HG03139 (cell line): ENCODE results near the gene ADPRHL1.
"Not testable (repeated sequence)": the region's sequence is repeated elsewhere in the genome, so short reads cannot be mapped to it uniquely, and the experiment has no call there.

Experiments
- ATAC-seq: cut with Tn5 transposase; IDR thresholded peaks from one replicate; pipeline ENCODE4 v1.9.1; 2021; ENCODE audit not compliant: unreplicated experiment

Gene ADPRHL1

DNA sequence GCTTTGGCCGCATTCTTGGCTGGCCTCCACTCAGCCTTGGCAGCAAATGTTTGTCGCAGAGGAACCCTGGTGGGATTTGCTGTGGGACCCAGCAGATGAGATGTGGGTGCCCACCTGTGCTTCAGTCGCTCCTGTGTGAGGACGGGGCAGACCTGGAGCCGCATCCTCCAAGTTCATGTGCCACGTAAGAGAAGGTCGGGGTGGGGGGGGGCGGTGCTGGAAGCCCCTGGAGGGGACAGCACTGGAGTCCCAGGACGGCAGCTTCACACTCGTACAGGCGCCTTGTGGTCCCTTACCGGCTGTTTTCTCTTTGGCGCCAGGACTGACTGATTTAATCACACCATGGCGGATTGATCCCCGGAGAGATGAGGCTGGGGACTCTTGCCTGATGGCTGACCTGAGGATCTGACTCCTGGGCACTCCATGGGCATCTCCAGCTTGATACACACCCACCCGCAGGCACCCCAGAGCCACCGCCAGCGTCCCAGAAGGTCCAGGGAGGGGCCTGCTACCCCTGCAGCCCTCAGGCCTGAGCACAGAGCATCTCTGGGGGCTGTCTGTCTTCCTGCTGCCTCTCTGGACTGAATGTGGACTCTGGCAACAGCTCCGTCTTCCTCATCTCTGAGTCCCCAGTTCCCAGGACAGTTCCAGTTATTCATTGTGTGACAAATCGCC is 79.3 kb downstream of the ADPRHL1 start:
- ATAC-seq = no peak

DNA sequence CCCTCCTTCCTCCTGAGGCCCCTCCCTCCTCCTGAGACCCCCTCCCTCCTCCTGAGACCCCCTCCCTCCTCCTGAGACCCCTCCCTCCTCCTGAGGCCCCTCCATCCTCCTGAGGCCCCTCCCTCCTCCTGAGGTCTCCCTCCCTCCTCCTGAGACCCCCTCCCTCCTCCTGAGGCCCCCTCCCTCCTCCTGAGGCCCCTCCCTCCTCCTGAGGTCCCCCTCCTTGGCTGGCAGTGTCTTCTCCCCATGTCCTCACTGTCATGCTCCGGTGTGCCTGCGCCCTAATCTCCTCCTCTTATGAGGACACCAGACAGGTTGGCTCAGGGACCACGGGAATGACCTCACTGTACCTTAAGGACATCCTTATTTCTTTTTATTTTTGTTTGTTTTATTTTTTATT is 81.6 kb downstream of the ADPRHL1 start:
- not testable (repeated sequence) for ATAC-seq

DNA sequence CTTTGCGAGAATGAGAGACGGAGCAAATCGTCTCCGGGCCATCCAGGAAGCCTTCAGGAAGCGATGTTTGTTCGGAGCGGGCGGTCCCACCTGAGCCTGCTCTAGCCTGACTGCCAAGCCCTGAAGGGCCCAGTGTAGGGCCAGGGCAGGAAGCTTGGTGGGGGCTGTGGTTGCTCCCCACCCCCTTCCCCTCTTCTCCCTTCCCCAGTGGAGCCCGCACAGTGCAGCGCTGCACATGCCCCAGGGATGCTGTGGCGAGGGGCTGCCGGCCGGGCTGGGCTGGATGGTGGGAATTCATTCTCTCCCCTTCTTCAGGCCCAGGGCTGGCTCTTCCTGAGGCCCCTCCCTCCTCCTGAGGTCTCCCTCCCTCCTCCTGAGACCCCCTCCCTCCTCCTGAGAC is 82.2 kb downstream of the ADPRHL1 start:
- no peak for ATAC-seq

DNA sequence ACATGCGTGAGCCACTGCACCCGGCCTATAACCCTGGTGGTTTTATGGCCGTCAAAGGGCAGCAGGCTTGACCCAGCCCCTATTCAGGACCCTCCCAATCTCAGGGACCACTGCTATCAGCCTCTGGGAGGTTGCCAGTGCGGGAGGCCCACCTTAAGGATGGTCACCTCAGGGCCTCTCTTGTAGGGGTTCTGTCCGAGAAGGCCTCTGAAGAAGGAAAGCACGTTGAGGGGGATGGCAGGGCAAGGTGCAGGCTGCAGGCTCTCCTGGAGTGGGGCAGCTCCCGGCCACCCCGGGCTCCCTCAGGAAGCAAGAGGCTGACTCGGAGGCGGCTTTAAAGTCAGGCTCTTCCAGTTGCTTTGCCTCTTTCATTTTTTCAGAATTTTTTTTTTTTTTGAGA is 83.4 kb downstream of the ADPRHL1 start:
- ATAC-seq = no peak

DNA sequence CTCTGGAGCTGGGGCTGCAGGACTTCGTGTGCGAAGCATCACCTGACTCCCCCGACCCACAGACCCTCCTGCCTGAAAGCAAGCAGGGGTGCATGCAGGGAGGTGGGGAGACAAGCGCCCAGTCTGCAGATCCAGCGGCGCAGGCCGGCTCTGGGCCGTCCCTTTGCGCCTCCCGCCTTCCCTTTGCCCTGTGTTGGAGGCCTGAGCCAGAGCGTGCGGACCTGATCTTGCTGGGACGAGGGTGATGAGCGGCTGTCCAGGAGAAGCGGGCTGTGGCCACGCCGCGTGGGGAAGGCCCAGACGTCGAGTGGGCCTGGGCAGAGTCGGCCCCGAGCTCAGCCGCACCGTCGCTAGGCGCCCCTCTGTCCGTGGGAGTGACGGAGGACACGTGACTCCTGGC is 84.1 kb downstream of the ADPRHL1 start:
- ATAC-seq = no peak

DNA sequence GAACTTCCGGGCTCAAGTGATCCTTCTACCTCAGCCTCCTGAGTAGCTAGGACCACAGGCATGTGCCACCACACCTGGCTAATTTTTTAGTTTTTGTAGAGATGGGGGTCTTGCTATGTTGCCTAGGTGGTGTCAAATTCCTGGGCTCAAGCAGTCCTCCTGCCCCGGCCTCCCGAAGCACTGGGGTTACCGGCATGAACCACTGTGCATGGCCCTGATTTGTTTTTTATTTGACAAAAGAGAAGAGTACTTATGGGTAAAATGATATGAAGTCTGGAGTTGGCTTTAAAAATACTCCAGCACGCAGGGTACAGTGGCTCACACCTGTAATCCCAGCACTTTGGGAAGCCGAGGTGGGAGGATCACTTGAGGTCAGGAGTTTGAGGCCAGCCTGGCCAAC is 84.9 kb downstream of the ADPRHL1 start:
- not testable (repeated sequence) for ATAC-seq

DNA sequence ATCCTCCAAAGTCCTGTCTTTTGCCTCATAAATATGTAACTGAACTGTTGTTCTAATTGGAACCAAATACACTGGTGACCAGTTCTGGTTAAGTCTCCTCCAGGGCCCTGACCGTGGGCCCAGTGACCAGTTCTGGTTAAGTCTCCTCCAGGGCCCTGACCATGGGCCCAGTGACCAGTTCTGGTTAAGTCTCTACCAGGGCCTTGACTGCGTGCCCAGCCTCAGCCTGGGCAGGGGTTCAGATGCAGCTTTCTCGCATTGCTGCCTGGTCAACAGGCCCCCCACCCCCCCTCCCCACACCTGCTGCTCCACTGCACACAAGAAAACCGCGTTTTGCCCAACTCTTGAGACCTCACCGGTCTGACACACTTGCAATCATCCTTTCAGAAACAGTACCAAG is 85.5 kb downstream of the ADPRHL1 start:
- ATAC-seq = no peak

DNA sequence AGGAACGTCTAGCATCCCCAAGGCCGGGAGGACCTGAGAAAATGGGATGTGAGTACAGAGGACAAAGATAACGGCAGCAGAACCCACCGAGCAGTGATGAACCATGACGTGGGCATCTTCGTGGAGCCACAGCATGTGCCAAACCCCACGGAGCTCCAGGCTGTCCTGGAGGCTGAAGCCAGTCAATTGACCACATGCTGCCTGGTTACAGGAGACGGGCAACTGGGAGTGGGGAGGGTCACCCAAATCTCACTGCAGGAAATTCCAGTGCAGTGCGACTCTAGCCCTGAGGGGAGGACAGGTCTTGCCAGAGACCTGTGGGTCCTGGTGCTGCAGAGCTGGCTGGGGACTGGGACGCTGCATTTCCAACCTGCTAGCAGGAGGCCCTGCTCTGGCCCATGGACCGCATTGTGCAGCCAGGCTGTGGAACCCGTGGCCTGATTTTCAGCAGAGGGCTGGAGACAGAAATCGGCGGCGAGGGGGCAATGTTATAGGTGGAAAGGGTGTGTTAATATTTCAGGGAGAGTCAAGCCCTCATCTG is 86.2 kb downstream of the ADPRHL1 start:
- ATAC-seq = no peak

DNA sequence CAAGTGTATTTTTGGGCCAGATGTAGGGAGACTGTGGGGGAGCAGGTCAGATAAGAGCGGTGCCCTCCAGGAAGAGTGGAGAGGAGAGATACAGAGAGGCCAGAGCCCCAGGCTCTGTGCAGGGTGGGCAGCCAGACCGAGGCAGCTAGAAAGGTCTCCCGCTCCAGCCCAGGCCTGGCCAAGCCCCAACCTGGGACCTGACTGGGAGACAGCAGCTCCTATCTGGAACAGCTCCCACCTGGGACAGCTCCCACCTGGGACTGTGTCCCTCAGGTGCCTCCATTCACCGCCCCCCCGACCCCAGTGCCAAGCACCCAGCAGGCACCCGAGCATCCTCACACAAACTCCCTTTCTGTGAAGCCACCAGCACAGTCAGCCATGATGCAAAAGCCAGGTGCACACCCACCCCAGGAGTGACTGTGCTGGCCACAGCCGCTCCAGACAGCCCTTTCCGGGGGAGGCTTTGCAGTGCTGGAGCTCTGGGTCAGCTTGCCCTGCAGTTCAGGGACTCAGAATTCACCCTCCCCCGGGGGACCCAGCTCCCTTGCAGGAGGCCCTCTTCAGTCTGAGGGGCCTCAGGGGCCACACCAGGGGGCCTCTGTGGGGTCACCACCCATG is 87.2 kb downstream of the ADPRHL1 start:
- no peak for ATAC-seq

DNA sequence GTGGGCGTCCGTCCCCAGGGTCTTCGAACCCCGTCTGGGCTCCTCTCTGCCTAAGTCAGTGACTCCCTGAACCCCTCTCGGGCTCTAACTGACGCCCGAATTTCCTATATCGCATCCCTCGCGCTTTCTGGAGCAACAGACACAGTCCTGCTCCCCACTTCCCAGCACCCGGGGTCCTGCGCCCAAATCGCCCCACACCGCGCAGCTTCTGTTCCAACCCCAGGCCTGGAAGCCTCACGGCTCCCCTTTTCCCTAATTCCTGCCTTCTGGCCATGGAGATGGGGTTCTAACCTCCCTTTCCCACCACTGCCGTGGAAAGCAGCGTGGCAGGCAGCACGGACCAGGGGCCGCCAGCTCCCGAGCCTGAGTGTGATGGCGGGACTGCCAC is 87.7 kb downstream of the ADPRHL1 start:
- ATAC-seq = no peak

DNA sequence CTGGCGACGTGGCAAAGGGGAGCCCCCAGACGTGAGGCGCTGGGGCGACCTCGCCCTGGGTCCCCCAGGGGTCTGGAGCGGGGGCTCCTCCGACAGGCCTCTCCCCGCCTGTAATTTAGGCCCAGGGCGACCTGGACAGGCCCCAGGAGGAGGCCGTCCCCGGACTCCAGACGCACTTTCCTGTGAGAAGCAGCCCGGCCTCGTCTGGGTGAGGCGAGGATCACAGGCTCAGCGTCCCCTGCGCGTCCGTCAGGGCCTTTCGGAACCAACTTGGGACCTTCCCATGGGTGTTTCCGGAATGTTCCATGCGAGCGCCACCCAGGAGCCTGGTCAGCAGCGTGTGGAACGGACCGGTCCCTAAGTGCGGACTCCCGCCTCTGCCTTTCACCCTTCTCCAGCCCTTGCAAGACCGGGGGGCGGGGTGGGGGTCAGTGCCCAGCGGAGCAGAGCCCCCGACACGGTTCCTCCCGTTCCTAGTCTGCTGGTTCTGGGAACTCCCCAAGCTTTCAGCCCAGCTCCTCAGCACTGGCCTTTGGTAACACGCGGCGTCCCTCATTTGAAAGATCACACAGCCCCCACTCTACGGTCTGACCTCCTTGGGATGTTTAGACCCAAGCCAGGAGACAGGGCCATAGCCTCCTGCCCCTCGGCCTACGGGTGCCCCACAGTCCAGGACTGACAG is 88.2 kb downstream of the ADPRHL1 start:
- ATAC-seq = no peak

DNA sequence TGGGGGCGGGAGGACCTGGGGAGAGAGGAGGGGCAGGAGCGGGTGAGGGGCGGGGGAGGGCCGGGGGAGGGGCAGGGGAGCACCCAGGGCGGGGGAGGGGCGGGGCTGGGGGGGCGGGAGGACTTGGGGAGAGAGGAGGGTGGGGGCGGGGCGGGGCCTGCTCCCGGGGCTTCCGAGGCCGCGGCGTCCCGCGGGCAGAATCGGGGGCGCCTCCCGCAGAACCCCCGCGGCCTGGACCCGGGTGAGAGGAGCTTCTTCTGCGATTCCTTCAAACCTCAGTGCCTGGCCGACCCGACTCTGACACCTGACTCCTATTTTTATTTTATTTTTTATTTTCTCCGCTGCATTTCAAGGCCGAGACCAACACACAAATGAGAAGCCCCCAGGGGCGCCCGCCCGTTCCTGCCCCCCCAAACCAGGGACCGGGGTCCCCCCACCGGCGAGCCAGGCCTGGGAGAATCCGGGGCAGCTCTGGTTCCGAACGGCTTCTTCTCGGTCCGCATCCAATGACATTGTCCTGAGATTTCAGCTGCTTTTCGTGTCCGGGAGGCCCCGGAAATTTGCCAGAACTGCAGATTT is 88.9 kb downstream of the ADPRHL1 start:
- ATAC-seq = no peak

DNA sequence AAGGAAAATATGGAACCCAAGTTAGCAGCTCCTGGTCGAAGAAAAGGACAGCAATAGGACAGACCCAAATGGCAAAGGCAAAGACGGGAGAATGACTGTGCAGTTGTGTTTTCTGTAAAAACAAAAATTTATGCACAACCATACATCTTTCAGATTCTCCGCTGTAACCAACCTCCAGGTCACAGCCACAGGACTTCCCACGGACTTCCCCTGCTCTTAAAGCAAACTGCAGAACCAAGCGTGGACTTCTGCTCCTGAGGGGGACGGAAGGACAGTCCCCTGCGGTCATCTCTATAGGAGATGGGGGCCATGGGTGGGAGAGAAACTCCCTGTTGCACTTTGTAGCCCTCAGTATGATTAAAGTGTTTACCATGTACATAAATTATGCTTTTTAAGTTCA is 91.9 kb downstream of the ADPRHL1 start:
- ATAC-seq = no peak

DNA sequence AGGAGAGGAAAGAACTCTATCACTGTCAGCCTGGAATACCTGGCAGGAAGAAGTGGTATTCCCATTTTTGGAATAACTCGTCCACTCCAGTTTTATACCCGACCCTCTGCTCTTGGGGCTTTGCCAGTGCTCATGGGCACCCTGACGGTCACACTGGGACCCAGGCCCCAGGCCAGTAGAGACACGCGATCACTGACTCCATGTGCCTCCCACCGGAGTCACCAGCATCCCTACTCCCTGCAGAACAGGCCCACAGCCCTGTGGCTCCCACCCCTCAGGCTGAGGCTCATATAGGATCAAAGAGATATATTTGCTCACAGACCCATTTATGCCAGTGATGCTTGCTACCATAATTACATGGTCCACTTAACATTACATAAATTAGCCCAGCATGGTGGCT is 92.8 kb downstream of the ADPRHL1 start:
- no peak for ATAC-seq

DNA sequence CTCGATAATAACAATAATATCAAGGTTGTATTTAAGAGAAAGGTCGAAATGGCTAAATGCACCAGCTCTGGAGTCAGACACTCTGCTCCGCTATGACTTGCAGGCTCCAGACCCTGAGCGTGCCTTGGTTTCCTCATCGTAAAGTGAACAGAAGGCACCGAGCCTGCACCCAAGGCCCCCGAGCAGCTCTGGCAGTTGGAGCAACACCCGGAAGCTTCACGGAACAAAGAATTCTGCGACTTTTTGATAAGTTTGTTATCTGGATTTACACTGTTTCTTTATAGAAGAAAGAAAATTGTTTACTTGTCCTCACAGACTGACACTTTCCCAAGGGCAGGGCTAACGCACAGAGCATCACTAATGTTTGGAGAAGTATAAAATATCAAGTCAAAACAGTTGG is 93.7 kb downstream of the ADPRHL1 start:
- no peak for ATAC-seq

DNA sequence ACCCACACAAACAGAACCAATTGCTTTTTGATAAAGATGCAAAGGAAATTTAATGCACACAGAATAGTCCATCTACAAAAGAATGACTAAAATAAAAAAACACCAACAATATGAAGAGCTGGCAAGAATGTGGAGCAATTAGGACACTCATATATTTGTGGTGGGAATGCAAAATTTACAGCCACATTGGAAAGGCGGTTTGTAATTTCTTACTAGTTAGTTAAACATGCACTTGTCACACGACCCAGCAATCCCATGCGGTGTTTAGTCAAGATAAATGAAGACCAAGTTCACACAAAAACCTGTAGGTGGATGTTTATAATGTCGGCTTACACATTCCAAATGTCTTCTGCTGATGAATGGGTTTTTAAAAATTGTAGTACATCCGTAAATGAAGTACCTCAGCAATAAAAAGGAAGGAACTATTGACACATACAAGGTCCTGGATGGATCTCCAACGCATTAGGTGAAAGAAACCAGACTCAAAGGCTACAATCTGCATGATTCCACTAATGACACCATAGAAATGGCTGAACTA is 94.6 kb downstream of the ADPRHL1 start:
- no peak for ATAC-seq

DNA sequence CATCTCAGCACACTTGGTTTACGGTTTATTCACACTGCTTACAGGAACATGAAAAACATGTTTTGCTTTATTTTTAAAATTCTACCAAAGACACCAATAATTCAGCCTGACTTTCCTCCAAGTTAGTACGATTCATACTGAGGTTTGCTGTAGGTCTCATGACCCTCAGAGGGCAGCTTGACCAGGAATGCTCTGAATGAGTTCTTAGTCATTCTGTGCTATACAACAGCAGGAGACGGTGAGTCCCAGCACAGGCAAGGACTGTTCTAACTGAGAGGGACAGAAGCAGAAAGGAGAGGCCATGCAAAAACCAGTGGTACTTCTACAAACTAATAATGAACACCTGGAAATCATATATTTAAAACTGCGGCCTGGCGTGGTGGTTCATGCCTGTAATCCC is 95.8 kb downstream of the ADPRHL1 start:
- no peak for ATAC-seq

DNA sequence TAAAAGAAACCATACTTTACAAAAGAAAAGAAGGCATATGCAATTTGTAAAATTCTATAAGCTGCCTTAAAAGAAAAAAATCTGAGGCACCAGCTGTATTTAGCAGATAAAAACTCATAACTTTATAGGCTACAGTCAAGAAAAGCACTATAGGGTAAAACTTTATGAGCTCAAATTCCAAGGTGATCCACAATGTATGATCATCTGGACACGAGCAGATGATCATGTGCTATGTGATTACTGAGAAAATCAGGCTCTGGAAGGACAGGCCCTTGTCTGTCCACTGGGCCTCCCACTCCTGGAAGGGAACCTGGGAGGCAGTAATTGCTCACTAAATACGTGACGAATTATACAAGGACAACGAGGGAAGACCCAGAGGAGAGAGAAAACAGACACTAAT is 96.7 kb downstream of the ADPRHL1 start:
- no peak for ATAC-seq

DNA sequence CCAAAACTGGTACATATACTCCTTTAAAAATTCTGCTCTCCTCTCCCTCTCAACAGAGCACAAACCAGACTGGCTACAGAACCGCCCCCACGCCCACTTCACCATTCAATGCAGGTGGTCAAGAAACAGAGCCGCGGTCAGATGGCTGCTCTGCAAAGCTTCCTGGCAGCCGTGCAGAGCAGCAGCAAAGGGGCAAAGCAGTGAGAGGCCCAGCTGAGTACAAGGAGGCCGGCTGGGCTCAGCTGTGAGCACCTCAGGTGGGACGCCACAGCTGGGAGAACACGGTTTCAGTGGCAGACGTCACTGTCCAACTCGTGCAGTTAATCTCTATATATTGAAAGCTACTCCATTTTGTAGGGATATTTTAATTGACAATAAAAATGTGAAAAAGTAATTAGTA is 97.7 kb downstream of the ADPRHL1 start:
- ATAC-seq = no peak

DNA sequence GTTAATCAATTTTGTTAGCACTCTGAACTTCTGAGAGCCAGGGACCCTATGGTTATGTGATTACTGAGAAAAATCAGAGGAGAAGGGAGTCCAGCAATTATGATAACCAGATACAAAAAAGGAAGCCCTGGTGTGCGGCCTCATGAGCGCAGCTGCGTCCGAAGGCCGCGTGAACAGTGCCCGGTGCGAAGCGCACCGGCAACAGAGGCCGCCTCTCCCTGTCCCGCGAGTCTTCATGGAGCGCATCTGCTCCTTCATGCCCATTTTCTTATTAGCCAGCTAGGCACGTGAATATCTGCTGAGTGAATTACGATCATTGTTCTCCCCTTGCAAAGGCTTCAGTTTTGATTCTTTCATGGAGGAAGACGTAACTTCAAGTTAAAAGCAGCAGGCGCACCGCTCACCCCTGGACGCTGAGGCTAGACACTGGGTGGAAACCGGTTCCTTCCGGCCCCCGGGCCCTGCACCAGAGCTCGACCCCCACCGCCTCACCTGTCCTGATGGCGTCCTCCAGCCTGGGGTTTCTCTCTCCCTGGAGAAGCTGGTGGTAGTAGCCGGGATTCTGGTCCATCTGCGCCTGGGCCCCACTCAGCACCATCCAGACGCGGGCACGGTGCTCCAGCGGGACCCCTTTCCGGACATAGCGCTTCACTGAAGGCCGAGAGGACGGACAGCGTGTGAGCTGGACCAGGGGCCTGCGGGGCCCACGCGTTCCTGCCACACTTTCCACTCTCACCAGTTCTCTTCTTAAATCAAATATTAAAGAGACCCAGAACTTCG is 98.3 kb downstream of the ADPRHL1 start:
- ATAC-seq = no peak

DNA sequence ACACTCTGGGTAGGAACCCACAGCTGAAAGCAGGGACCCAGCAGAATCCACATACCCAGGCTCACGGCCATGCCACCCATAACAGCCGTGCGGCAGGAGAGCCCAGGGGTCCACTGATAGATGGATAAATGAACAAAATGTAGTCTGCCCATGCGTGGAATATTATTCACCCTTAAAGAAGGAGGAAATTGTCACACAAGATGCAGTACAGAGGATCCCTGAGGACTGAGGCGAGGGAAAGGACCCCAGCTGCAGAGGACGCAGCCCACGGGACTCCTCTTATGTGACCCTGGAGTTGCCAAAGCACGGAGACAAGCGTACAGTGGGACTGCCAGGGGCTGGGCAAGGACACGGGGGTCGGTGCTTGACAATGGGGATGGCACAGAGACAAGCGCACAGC is 100.0 kb downstream of the ADPRHL1 start:
- no peak for ATAC-seq
